Neural progenitor cell (in vitro differentiated cells): ENCODE data around the gene VPS37D. TPM values are rescaled to one million over a fixed set of nuclear protein-coding genes. Genes with fewer than 3 reads are reported as not detected.

ENCODE experiments used
- DNase-seq: peaks from one replicate; pipeline ENCODE4 v3.0.0-alpha.2; 2016; ENCODE audit warnings: low spot score
- H2AFZ ChIP-seq: fragments of 200-600 bp; sonication (generic); replicated peaks from 2 replicates; pipeline ENCODE4 v1.6.1; 2016; ENCODE audit warnings: antibody characterized with exemption
- H3F3A ChIP-seq: fragments of 200-600 bp; sonication (generic); 2 replicates; pipeline ENCODE4 v1.6.1; 2016; ENCODE audit warnings: antibody characterized with exemption, low read depth
- H3K27ac ChIP-seq: fragments of 200-600 bp; sonication (generic); 2 replicates; pipeline ENCODE4 v1.5.1; 2016; ENCODE audit warnings: mild to moderate bottlenecking
- H3K27me3 ChIP-seq: fragments of 200-600 bp; sonication (generic); 2 replicates; pipeline ENCODE4 v1.6.1; 2016; ENCODE audit warnings: mild to moderate bottlenecking, moderate library complexity
- H3K36me3 ChIP-seq: fragments of 200-600 bp; sonication (generic); 2 replicates; pipeline ENCODE4 v1.5.1; 2016
- H3K4me1 ChIP-seq: fragments of 200-600 bp; sonication (generic); 2 replicates; pipeline ENCODE4 v1.6.1; 2016; ENCODE audit warnings: mixed run types
- H3K4me2 ChIP-seq: fragments of 200-600 bp; sonication (generic); 2 replicates; pipeline ENCODE4 v1.6.1; 2016
- H3K4me3 ChIP-seq: fragments of 200-600 bp; sonication (generic); 2 replicates; pipeline ENCODE4 v1.5.1; 2016
- H3K79me2 ChIP-seq: fragments of 200-600 bp; sonication (generic); 2 replicates; pipeline ENCODE4 v1.6.1; 2016; ENCODE audit warnings: low read depth
- H3K9ac ChIP-seq: fragments of 200-600 bp; sonication (generic); 2 replicates; pipeline ENCODE4 v1.6.1; 2016
- H3K9me3 ChIP-seq: fragments of 200-600 bp; sonication (generic); 2 replicates; pipeline ENCODE4 v1.5.1; 2016; ENCODE audit warnings: low read depth
- H4K20me1 ChIP-seq: fragments of 200-600 bp; sonication (generic); 2 replicates; pipeline ENCODE4 v1.6.1; 2016; ENCODE audit warnings: low read depth
- H3K27ac Mint-ChIP-seq: 3 replicates; pipeline ENCODE4 v1.8.0; 2021; ENCODE audit warnings: mixed read lengths
- H3K27me3 Mint-ChIP-seq: 2 replicates; pipeline ENCODE4 v1.8.0; 2022; ENCODE audit warnings: low read depth, mild to moderate bottlenecking, inconsistent platforms, moderate library complexity, mixed read lengths; ENCODE audit not compliant: insufficient read depth
- H3K36me3 Mint-ChIP-seq: 3 replicates; pipeline ENCODE4 v1.8.0; 2021; ENCODE audit warnings: mixed read lengths
- H3K4me1 Mint-ChIP-seq: 3 replicates; pipeline ENCODE4 v1.8.0; 2021; ENCODE audit warnings: mixed read lengths
- H3K4me3 Mint-ChIP-seq: 3 replicates; pipeline ENCODE4 v1.8.0; 2021; ENCODE audit warnings: mild to moderate bottlenecking, moderate library complexity, mixed read lengths
- H3K9me3 Mint-ChIP-seq: 3 replicates; pipeline ENCODE4 v1.8.0; 2020; ENCODE audit warnings: mixed read lengths
- CTCF ChIP-seq: fragments of 200-600 bp; sonication (generic); IDR thresholded peaks from 2 replicates; pipeline ENCODE4 v1.5.1; 2017; ENCODE audit warnings: antibody characterized with exemption, mild to moderate bottlenecking
- EZH2 ChIP-seq: fragments of 200-600 bp; sonication (generic); IDR thresholded peaks from 2 replicates; pipeline ENCODE4 v1.6.1; 2017; ENCODE audit warnings: antibody characterized with exemption, mild to moderate bottlenecking, moderate library complexity
- EZH2phosphoT487 ChIP-seq: fragments of 200-600 bp; sonication (generic); IDR thresholded peaks from 2 replicates; pipeline ENCODE4 v1.6.1; 2017; ENCODE audit warnings: antibody characterized with exemption
- total RNA-seq: library from RNA; depleted of rRNA; stranded (reverse); fragments of >200 nt; gene quantifications from 2 replicates; pipeline ENCODE4 v1.2.3, GENCODE V29; 2015; ENCODE audit warnings: low replicate concordance

The VPS37D gene
- total RNA-seq, 1 donor from 2014 or later: 7.0 TPM

GRCh38 chr7:73626814-73627213 is 40.8 kb upstream of the VPS37D start:
- H4K20me1 ChIP-seq: peaks cover 13% of the 10 kb centered on the region
- H3K79me2 ChIP-seq: no peaks in the 10 kb centered on the region
- peak; percentile 24 for DNase-seq
- Mint-ChIP-seq H3K36me3 (no peaks in the 10 kb centered on the region), H3K9me3 (no peaks in the 10 kb centered on the region), H3K27me3 (peaks cover 40% of the 10 kb centered on the region), H3K27ac (no peak overlapping the region), H3K4me1 (peaks cover 9% of the 10 kb centered on the region), H3K4me3 (no peak overlapping the region)
- H3K27me3 ChIP-seq: peaks cover 58% of the 10 kb centered on the region
- H3K36me3 ChIP-seq: no peaks in the 10 kb centered on the region
- no peak overlapping the region for H3K27ac ChIP-seq
- no peak overlapping the region for H3K4me3 ChIP-seq
- peaks cover 15% of the 10 kb centered on the region for H3K4me1 ChIP-seq
- no peak overlapping the region for H3K9ac ChIP-seq
- H3F3A ChIP-seq: peaks cover 4% of the 10 kb centered on the region
- no peaks in the 10 kb centered on the region for H3K9me3 ChIP-seq
- no peak for TF ChIP-seq EZH2
- TF ChIP-seq CTCF: peak; percentile 11
- TF ChIP-seq EZH2phosphoT487: no peak
- H2AFZ ChIP-seq: no peak overlapping the region
- H3K4me2 ChIP-seq: no peak overlapping the region

GRCh38 chr7:73628504-73628903 is 39.1 kb upstream of the VPS37D start:
- Histone ChIP-seq H2AFZ (no peak overlapping the region), H3K27ac (no peak overlapping the region), H4K20me1 (peaks cover 3% of the 10 kb centered on the region), H3K4me3 (no peak overlapping the region), H3K27me3 (peaks cover 41% of the 10 kb centered on the region), H3K4me2 (no peak overlapping the region), H3K36me3 (no peaks in the 10 kb centered on the region), H3K9ac (no peak overlapping the region), H3K79me2 (no peaks in the 10 kb centered on the region), H3F3A (peaks cover 4% of the 10 kb centered on the region), H3K9me3 (no peaks in the 10 kb centered on the region), H3K4me1 (peaks cover 7% of the 10 kb centered on the region)
- no peak for DNase-seq
- Mint-ChIP-seq H3K27ac (no peak overlapping the region), H3K27me3 (peaks cover 31% of the 10 kb centered on the region), H3K4me3 (peak overlapping the region; percentile 2), H3K4me1 (peaks cover 7% of the 10 kb centered on the region), H3K9me3 (no peaks in the 10 kb centered on the region), H3K36me3 (no peaks in the 10 kb centered on the region)
- TF ChIP-seq EZH2 (no peak), CTCF (no peak), EZH2phosphoT487 (no peak)

DNA sequence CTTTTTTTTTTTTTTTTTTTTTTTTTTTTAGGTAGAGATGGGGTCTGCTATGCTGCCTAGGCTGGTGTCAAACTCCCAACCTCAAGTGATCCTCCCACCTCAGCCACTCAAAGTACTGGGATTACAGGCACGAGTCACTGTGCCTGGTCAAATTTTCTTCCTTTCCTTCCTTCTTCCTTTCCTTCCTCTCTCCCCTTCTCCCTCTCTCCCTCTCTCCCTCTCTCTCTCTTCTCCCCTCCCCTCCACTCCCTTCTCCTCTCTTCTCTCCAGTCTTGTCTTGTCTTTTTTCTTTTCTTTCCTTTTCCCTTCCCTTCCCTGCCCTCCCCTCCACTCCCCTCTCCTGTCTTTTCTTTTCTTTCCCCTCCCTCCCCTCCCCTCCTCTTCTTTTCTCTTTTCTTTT is 36.1 kb upstream of the VPS37D start:
- Histone ChIP-seq H3F3A (no peaks in the 10 kb centered on the region), H3K79me2 (no peaks in the 10 kb centered on the region), H3K36me3 (no peaks in the 10 kb centered on the region), H3K4me1 (no peaks in the 10 kb centered on the region), H3K27me3 (peaks cover 13% of the 10 kb centered on the region), H3K4me3 (no peak overlapping the region), H3K4me2 (no peak overlapping the region), H3K9ac (no peak overlapping the region), H3K27ac (no peak overlapping the region), H4K20me1 (no peaks in the 10 kb centered on the region), H3K9me3 (no peaks in the 10 kb centered on the region), H2AFZ (no peak overlapping the region)
- Mint-ChIP-seq H3K27me3 (peaks cover 21% of the 10 kb centered on the region), H3K27ac (no peak overlapping the region), H3K9me3 (no peaks in the 10 kb centered on the region), H3K4me1 (peaks cover 7% of the 10 kb centered on the region), H3K36me3 (no peaks in the 10 kb centered on the region), H3K4me3 (no peak overlapping the region)
- TF ChIP-seq EZH2 (no peak), CTCF (no peak), EZH2phosphoT487 (no peak)
- DNase-seq: no peak
